Measurements from ENCODE around the gene ABCD1.

The ABCD1 gene

GRCh38 chrX:153684467-153685155 lies 40.0 kb upstream of the ABCD1 start:
- TF ChIP-seq PBX3 (CRISPR knock-in tag; IDR thresholded peaks at IDR 0.05) (no peak), PRDM1 (tag by site-specific recombination; IDR thresholded peaks at IDR 0.05) (no peak), ZNF600 (tag by site-specific recombination; IDR thresholded peaks at IDR 0.05) (no peak), SALL2 (tag by site-specific recombination; IDR thresholded peaks at IDR 0.05; ENCODE audit: borderline replicate concordance) (no peak), ZNF580 (tag by site-specific recombination; IDR thresholded peaks at IDR 0.05) (no peak), ZFHX2 (tag by site-specific recombination; conservative IDR thresholded peaks at IDR 0.05) (no peak), ZNF610 (tag by site-specific recombination; IDR thresholded peaks at IDR 0.05; ENCODE audit: borderline replicate concordance) (no peak), ZNF639 (tag by site-specific recombination; IDR thresholded peaks at IDR 0.05) (no peak), REST (tag by site-specific recombination; IDR thresholded peaks at IDR 0.05) (no peak), ZNF658 (tag by site-specific recombination; IDR thresholded peaks at IDR 0.05) (no peak), ZNF792 (tag by site-specific recombination; IDR thresholded peaks at IDR 0.05) (no peak), ZNF341 (tag by site-specific recombination; IDR thresholded peaks at IDR 0.05; ENCODE audit: low read depth) (no peak), ZNF513 (tag by site-specific recombination; IDR thresholded peaks at IDR 0.05) (no peak), ZNF18 (tag by site-specific recombination; IDR thresholded peaks at IDR 0.05) (no peak), ZXDB (tag by site-specific recombination; IDR thresholded peaks at IDR 0.05) (no peak), ZNF404 (tag by site-specific recombination; IDR thresholded peaks at IDR 0.05) (no peak), ZNF398 (tag by site-specific recombination; IDR thresholded peaks at IDR 0.05) (no peak), ZNF184 (tag by site-specific recombination; IDR thresholded peaks at IDR 0.05) (no peak), ZNF76 (tag by site-specific recombination; IDR thresholded peaks at IDR 0.05; ENCODE audit: borderline replicate concordance, low read depth) (no peak)
- H3K27ac ChIP-seq (ENCODE audit: extremely low read depth, low read depth, low read length): no peak overlapping the region
- POLR2A ChIA-PET: interaction anchor here (0.5 kb wide), 1 partner anchor 110 kb away, joined by 3 read pairs; the partner anchor contains the start of gene SSR4
- CTCF ChIA-PET: interaction anchor here (0.7 to 5.1 kb wide), 5 partner anchors 16 to 146 kb away, joined by 3 to 39 read pairs (median 3); no protein-coding TSS in a partner anchor
- H3K36me3 ChIP-seq (ENCODE audit: control insufficient read depth in 2 of 2, insufficient read depth in 1 of 2, low read length in 2 of 2): peaks cover 0 to 2% of the 10 kb centered on the region in 2 experiments; a peak in 1 of 3 replicates
- no peaks in the 10 kb centered on the region for H3K4me1 ChIP-seq (ENCODE audit: control insufficient read depth, insufficient read depth, low read length)
- no peaks in the 10 kb centered on the region for H3K9me3 ChIP-seq (ENCODE audit: control insufficient read depth, insufficient read depth, low read depth, low read length)
- H3K4me3 ChIP-seq (ENCODE audit: low read depth, low read length): no peak overlapping the region

Measured in HEK293 (cell line).